HepG2 (cell line): Measurements from ENCODE around the gene FBXO11. TPM values are rescaled to one million over a fixed set of nuclear protein-coding genes. Genes with fewer than 3 reads are reported as not detected.

Experiments
- ASH2L ChIP-seq: fragments of 300-600, 200-600 bp; sonication (generic); IDR thresholded peaks from 2 replicates; pipeline ENCODE4 v1.7.0; 2017; ENCODE audit warnings: low read depth, mild to moderate bottlenecking, moderate library complexity, mixed read lengths, low read length; ENCODE audit not compliant: insufficient read length
- BCL6 ChIP-seq: IDR thresholded peaks from 2 replicates; pipeline ENCODE4 v1.6.1; 2016; ENCODE audit warnings: missing genetic modification reagents, missing compliant biosample characterization
- FOXC1 ChIP-seq: sonication (generic); formaldehyde crosslinking; IDR thresholded peaks from 2 replicates; pipeline ENCODE4 v1.8.0; 2022; ENCODE audit warnings: mild to moderate bottlenecking, missing genetic modification reagents, borderline replicate concordance
- GMEB2 ChIP-seq: IDR thresholded peaks from 2 replicates; pipeline ENCODE4 v1.6.1; 2016; ENCODE audit warnings: missing biosample characterization, missing genetic modification reagents, low read depth
- HNRNPLL ChIP-seq: fragments of 200-400 bp; formaldehyde crosslinking; IDR thresholded peaks from 2 replicates; pipeline ENCODE4 v1.6.1; 2017; ENCODE audit warnings: mild to moderate bottlenecking, low read depth, low read length; ENCODE audit not compliant: poor library complexity, severe bottlenecking
- JDP2 ChIP-seq: sonication (generic); formaldehyde crosslinking; IDR thresholded peaks from 2 replicates; pipeline ENCODE4 v1.8.1; 2022; ENCODE audit warnings: missing genetic modification reagents, borderline replicate concordance
- KLF6 ChIP-seq: IDR thresholded peaks from 2 replicates; pipeline ENCODE4 v1.8.0; 2016; ENCODE audit warnings: missing biosample characterization, missing genetic modification reagents
- MAFK ChIP-seq, 2 experiments: IDR thresholded peaks in 1 of 2; conservative IDR thresholded peaks in 1 of 2; 2 replicates each; pipeline ENCODE4 v1.6.1; 2011; ENCODE audit warnings: improper control_type of control experiment in 2 of 2, low read length in 2 of 2
- PHF8 ChIP-seq: sonication (generic); formaldehyde crosslinking; IDR thresholded peaks from 2 replicates; pipeline ENCODE4 v1.5.0; 2020; ENCODE audit warnings: missing genetic modification reagents
- RFX3 ChIP-seq: IDR thresholded peaks from 2 replicates; pipeline ENCODE4 v1.6.1; 2016; ENCODE audit warnings: missing biosample characterization, missing genetic modification reagents
- RFXAP ChIP-seq: sonication (generic); formaldehyde crosslinking; IDR thresholded peaks from 2 replicates; pipeline ENCODE4 v1.4.0; 2020; ENCODE audit warnings: missing genetic modification reagents, borderline replicate concordance
- SAFB2 ChIP-seq: sonication (generic); formaldehyde crosslinking; IDR thresholded peaks from 2 replicates; pipeline ENCODE4 v1.5.1; 2020; ENCODE audit warnings: missing genetic modification reagents, low read depth, mild to moderate bottlenecking, borderline replicate concordance
- SALL2 ChIP-seq: sonication (generic); formaldehyde crosslinking; IDR thresholded peaks from 2 replicates; pipeline ENCODE4 v1.8.1; 2023; ENCODE audit warnings: mild to moderate bottlenecking, missing genetic modification reagents, inconsistent platforms
- SAP130 ChIP-seq: IDR thresholded peaks from 2 replicates; pipeline ENCODE4 v1.6.1; 2016; ENCODE audit warnings: low read depth
- STAT6 ChIP-seq: sonication (generic); formaldehyde crosslinking; IDR thresholded peaks from 2 replicates; pipeline ENCODE4 v1.4.0; 2020; ENCODE audit warnings: missing genetic modification reagents, mild to moderate bottlenecking, borderline replicate concordance
- THAP11 ChIP-seq: IDR thresholded peaks from 2 replicates; pipeline ENCODE4 v1.6.1; 2016; ENCODE audit warnings: missing biosample characterization, missing genetic modification reagents
- ZBTB14 ChIP-seq: sonication (generic); formaldehyde crosslinking; IDR thresholded peaks from 2 replicates; pipeline ENCODE4 v1.4.0; 2020; ENCODE audit warnings: missing genetic modification reagents
- ZNF230 ChIP-seq: sonication (generic); formaldehyde crosslinking; IDR thresholded peaks from 2 replicates; pipeline ENCODE4 v1.4.0; 2020; ENCODE audit warnings: mild to moderate bottlenecking, missing genetic modification reagents
- ZNF274 ChIP-seq: sonication (generic); formaldehyde crosslinking; IDR thresholded peaks from 2 replicates; pipeline ENCODE4 v1.5.1; 2020; ENCODE audit warnings: mild to moderate bottlenecking, missing genetic modification reagents
- ZNF441 ChIP-seq: sonication (generic); formaldehyde crosslinking; IDR thresholded peaks from 2 replicates; pipeline ENCODE4 v1.7.0; 2021; ENCODE audit warnings: missing genetic modification reagents, borderline replicate concordance
- ZNF546 ChIP-seq: sonication (generic); formaldehyde crosslinking; conservative IDR thresholded peaks from 2 replicates; pipeline ENCODE4 v1.8.1; 2023; ENCODE audit warnings: mild to moderate bottlenecking, missing genetic modification reagents
- ZNF597 ChIP-seq: sonication (generic); formaldehyde crosslinking; IDR thresholded peaks from 2 replicates; pipeline ENCODE4 v1.5.0; 2020; ENCODE audit warnings: missing genetic modification reagents
- ZNF652 ChIP-seq: IDR thresholded peaks from 2 replicates; pipeline ENCODE4 v1.6.1; 2016; ENCODE audit warnings: low read depth, borderline replicate concordance
- polyA plus RNA-seq, 8 experiments: library from polyadenylated mRNA; depleted of rRNA in 3 of 8; stranded (reverse) in 7 of 8; unstranded in 1 of 8; fragments of >200 nt; fragmentation: Illumina TruSeq in 4 of 8; extraction: Trizol in 4 of 8; gene quantifications; 2 replicates each; pipeline versions ENCODE4 v1.2.1 to v1.2.3, GENCODE V29; 2011 to 2016; ENCODE audit warnings: low read depth in 4 of 8, missing spikeins in 1 of 8, mixed read lengths in 1 of 8; ENCODE audit not compliant: insufficient read depth in 1 of 8
- total RNA-seq, 5 experiments: library from RNA; depleted of rRNA; stranded (reverse); fragments of >200 nt; fragmentation: Illumina TruSeq; extraction: Trizol; gene quantifications; 2 replicates each; pipeline ENCODE4 v1.2.3, GENCODE V29; 2016; ENCODE audit warnings: low read depth in 1 of 5

Gene FBXO11
- total and polyA plus RNA-seq, 2 of the 13 experiments (the other 11 are each of a cell fraction or from before 2014, with no cell fraction given): 27.9 to 47.6 TPM

GRCh38 chr2:47782671-47783485 lies 123.4 kb downstream of the FBXO11 start, which contains the start of gene MSH6 (continued):
- TF ChIP-seq ZBTB14 (CRISPR knock-in tag) (peak; percentile 86), SAFB2 (peak; percentile 86), ZNF597 (CRISPR knock-in tag) (peak; percentile 87; the same call in 1 of the 2 replicates), STAT6 (CRISPR knock-in tag) (peak; percentile 28; the same call in 1 of the 2 replicates), ZNF546 (peak; percentile 54; the same call in 1 of the 2 replicates), HNRNPLL (peak; percentile 85), RFX3 (CRISPR knock-in tag) (no peak), MAFK (conservative IDR thresholded peaks at IDR 0.05 in 1 of 2, IDR thresholded peaks at IDR 0.05 in 1 of 2; ENCODE audit: low read length in 2 of 2) (no peak), RFXAP (CRISPR knock-in tag) (peak; percentile 86; the same call in 1 of the 2 replicates), ZNF441 (no peak; the same call in 1 of the 2 replicates), ZNF652 (CRISPR knock-in tag) (no peak), KLF6 (CRISPR knock-in tag) (peak; percentile 86), GMEB2 (CRISPR knock-in tag) (peak; percentile 82), SAP130 (CRISPR knock-in tag) (peak; percentile 68), ZNF230 (CRISPR knock-in tag) (peak; percentile 89), ASH2L (peak; percentile 94), FOXC1 (CRISPR knock-in tag) (peak; percentile 83; the same call in 1 of the 2 replicates), PHF8 (CRISPR knock-in tag) (peak; percentile 97), BCL6 (CRISPR knock-in tag) (no peak), JDP2 (CRISPR knock-in tag) (no peak; the same call in 1 of the 2 replicates), SALL2 (peak; percentile 88), ZNF274 (CRISPR knock-in tag) (peak; percentile 97), THAP11 (CRISPR knock-in tag) (peak; percentile 75)
